Keratinocyte (primary cell): ENCODE data around the gene RPL28. TPM values are rescaled to one million over a fixed set of nuclear protein-coding genes. Genes with fewer than 3 reads are reported as not detected.

ENCODE experiments used
- DNase-seq: peaks from one replicate; pipeline ENCODE4 v3.0.0-alpha.2; 2011; ENCODE audit warnings: low read depth, missing footprints, low spot score
- FAIRE-seq: peaks from 2 replicates; lab custom pipeline; 2011; peaks lifted over from hg19 to GRCh38; lab: Jason Lieb, UNC
- H2AFZ ChIP-seq: 2 replicates; pipeline ENCODE4 v1.6.0; 2012; ENCODE audit warnings: low read length, control low read depth, inconsistent platforms; ENCODE audit not compliant: control insufficient read depth
- H3K27ac ChIP-seq: 2 replicates; pipeline ENCODE4 v1.5.1; 2011; ENCODE audit warnings: low read length; ENCODE audit not compliant: control insufficient read depth, insufficient read depth
- H3K27me3 ChIP-seq: 3 replicates; pipeline ENCODE4 v1.6.0; 2011; ENCODE audit warnings: low read length; ENCODE audit not compliant: control insufficient read depth, insufficient read depth; ENCODE audit errors: extremely low read depth
- H3K36me3 ChIP-seq, 2 experiments: 2 replicates in 1 of 2; 3 replicates in 1 of 2; pipeline ENCODE4 v1.5.1; 2011; ENCODE audit warnings: low read length in 2 of 2, mild to moderate bottlenecking in 1 of 2; ENCODE audit not compliant: control insufficient read depth in 2 of 2, insufficient read depth in 2 of 2; ENCODE audit errors: extremely low read depth in 1 of 2
- H3K4me1 ChIP-seq: 3 replicates; pipeline ENCODE4 v1.5.1; 2011; ENCODE audit warnings: low read length; ENCODE audit not compliant: control insufficient read depth, insufficient read depth; ENCODE audit errors: extremely low read depth
- H3K4me2 ChIP-seq: 3 replicates; pipeline ENCODE4 v1.6.0; 2011; ENCODE audit warnings: low read depth, low read length; ENCODE audit not compliant: control insufficient read depth, insufficient read depth; ENCODE audit errors: extremely low read depth
- H3K4me3 ChIP-seq, 3 experiments: fragments of 200-600 bp in 1 of 3; sonication (generic) in 1 of 3; 2 replicates in 2 of 3; 3 replicates in 1 of 3; pipeline ENCODE4 v1.5.1; 2011 to 2016; ENCODE audit warnings: low read length in 3 of 3, mild to moderate bottlenecking in 3 of 3, control low read depth in 2 of 3, inconsistent platforms in 1 of 3, low read depth in 1 of 3, mixed read lengths in 1 of 3, mixed run types in 1 of 3, moderate library complexity in 1 of 3; ENCODE audit not compliant: control insufficient read depth in 2 of 3, insufficient read depth in 2 of 3; ENCODE audit errors: extremely low read depth in 1 of 3
- H3K79me2 ChIP-seq: 2 replicates; pipeline ENCODE4 v1.6.0; 2012; ENCODE audit warnings: low read length; ENCODE audit not compliant: control insufficient read depth, insufficient read depth
- H3K9ac ChIP-seq: 3 replicates; pipeline ENCODE4 v1.6.0; 2011; ENCODE audit warnings: low read length; ENCODE audit not compliant: control insufficient read depth, insufficient read depth; ENCODE audit errors: extremely low read depth
- H3K9me1 ChIP-seq: 3 replicates; pipeline ENCODE4 v1.6.0; 2011; ENCODE audit warnings: low read length; ENCODE audit not compliant: control insufficient read depth, insufficient read depth; ENCODE audit errors: extremely low read depth
- H3K9me3 ChIP-seq: 2 replicates; pipeline ENCODE4 v1.5.1; 2012; ENCODE audit warnings: low read depth, low read length; ENCODE audit not compliant: control insufficient read depth
- H4K20me1 ChIP-seq: 3 replicates; pipeline ENCODE4 v1.6.0; 2011; ENCODE audit warnings: low read length; ENCODE audit not compliant: control insufficient read depth, insufficient read depth; ENCODE audit errors: extremely low read depth
- CTCF ChIP-seq, 3 experiments: IDR thresholded peaks in 1 of 3; conservative IDR thresholded peaks in 1 of 3; optimal IDR thresholded peaks in 1 of 3; 2 replicates in 2 of 3; 3 replicates in 1 of 3; pipeline versions ENCODE3 to v1.5.1; 2011; ENCODE audit warnings: low read length in 3 of 3, mild to moderate bottlenecking in 3 of 3, moderate library complexity in 2 of 3, control low read depth in 1 of 3, inconsistent platforms in 1 of 3; ENCODE audit not compliant: insufficient read depth in 2 of 3; ENCODE audit errors: extremely low read depth in 1 of 3
- EZH2 ChIP-seq: IDR thresholded peaks from one replicate; pipeline ENCODE4 v1.6.1; 2012; ENCODE audit warnings: inconsistent platforms, mild to moderate bottlenecking, low read length, moderate library complexity
- dilution Hi-C: fragments of 300-500 bp; cut with MboI; formaldehyde crosslinking; loops from one replicate; pipeline ENCODE4 v1.7.0; 2020; ENCODE audit warnings: low sequenced_read_pairs; ENCODE audit not compliant: extremely low pct_ligation_motif_present
- polyA plus RNA-seq, 5 experiments: library from polyadenylated mRNA; depleted of rRNA in 3 of 5; stranded (reverse) in 3 of 5; stranded (forward) in 1 of 5; unstranded in 1 of 5; fragments of >200 nt; gene quantifications; 1 replicate in 1 of 5; 2 replicates in 3 of 5; 3 replicates in 1 of 5; pipeline versions ENCODE4 v1.2.1 to v1.2.3, GENCODE V29; 2011 to 2012; ENCODE audit warnings: missing spikeins in 2 of 5, low read depth in 1 of 5, low replicate concordance in 1 of 5

The RPL28 gene
- polyA plus RNA-seq, 1 donor (not counting 4 experiments of a cell fraction or from before 2014, with no cell fraction given), result 282 TPM

GRCh38 chr19:55369653-55370304 lies 16.0 kb upstream of the RPL28 start:
- Histone ChIP-seq H3K9ac (peak overlapping the region; percentile 69), H3K27me3 (peaks cover 15% of the 10 kb centered on the region), H3K27ac (peak overlapping the region; percentile 36), H4K20me1 (no peaks in the 10 kb centered on the region), H3K9me3 (no peaks in the 10 kb centered on the region), H3K36me3 (no peaks in the 10 kb centered on the region), H3K4me3 (peak overlapping the region; percentile 63 to 78 (median 76)), H2AFZ (peak overlapping the region; percentile 63), H3K9me1 (no peaks in the 10 kb centered on the region), H3K4me2 (peak overlapping the region; percentile 77), H3K4me1 (peaks cover 15% of the 10 kb centered on the region), H3K79me2 (no peaks in the 10 kb centered on the region)
- dilution Hi-C loops, result no loop called here
- DNase-seq (no peak), FAIRE-seq (no peak)
- TF ChIP-seq EZH2 (no peak), CTCF (optimal IDR thresholded peaks at IDR 0.05 in 1 of 3, IDR thresholded peaks at IDR 0.05 in 1 of 3, conservative IDR thresholded peaks at IDR 0.05 in 1 of 3; ENCODE audit: extremely low read depth in 1 of 3, insufficient read depth in 2 of 3, low read length in 3 of 3) (no peak)

- H3K4me3 ChIP-seq, result peak within 1 kb of the TSS; percentile 63 to 78 (median 76)
- H3K9me1 ChIP-seq, result no peaks in the 10 kb centered on the region
- H3K4me2 ChIP-seq, result peak within 1 kb of the TSS; percentile 77
- H4K20me1 ChIP-seq, result no peaks in the 10 kb centered on the region
- H3K9ac ChIP-seq, result peak within 1 kb of the TSS; percentile 69
- H3K27me3 ChIP-seq, result peaks cover 15% of the 10 kb centered on the region
- DNase-seq, result no peak
- peak within 1 kb of the TSS; percentile 63 for H2AFZ ChIP-seq
- no peak for TF ChIP-seq CTCF (optimal IDR thresholded peaks at IDR 0.05 in 1 of 3, IDR thresholded peaks at IDR 0.05 in 1 of 3, conservative IDR thresholded peaks at IDR 0.05 in 1 of 3; ENCODE audit: extremely low read depth in 1 of 3, insufficient read depth in 2 of 3, low read length in 3 of 3)
- no peak for TF ChIP-seq EZH2
- no peaks in the 10 kb centered on the region for H3K9me3 ChIP-seq
- H3K79me2 ChIP-seq, result no peaks in the 10 kb centered on the region
- H3K4me1 ChIP-seq, result peaks cover 15% of the 10 kb centered on the region
- dilution Hi-C loops, result no loop called here
- no peaks in the 10 kb centered on the region for H3K36me3 ChIP-seq
- peak within 1 kb of the TSS; percentile 36 for H3K27ac ChIP-seq
- FAIRE-seq, result no peak
Observed at GRCh38 chr19:55370305-55370988, 15.3 kb upstream of the RPL28 start, which contains the start of gene IL11. IL11 (minus strand) TSS chr19:55370463; CDS start chr19:55370310, 153 bp downstream.
